SU-DHL-6 (cell line): Measurements from ENCODE around the gene SRA1.

Source experiments
- EZH2phosphoT487 ChIP-seq: fragments of 200-600 bp; sonication (generic), shearing (Covaris generic); conservative IDR thresholded peaks from 2 replicates; pipeline ENCODE4 v1.6.1; 2018; ENCODE audit warnings: mild to moderate bottlenecking, antibody characterized with exemption, low read length, moderate library complexity, mixed read lengths
- TF ChIP-seq, protein P1 (sequence below): fragments of 200-600 bp; sonication (generic); IDR thresholded peaks from one replicate; pipeline ENCODE4 v1.5.1; 2017; ENCODE audit warnings: antibody characterized with exemption, mild to moderate bottlenecking, low read length, moderate library complexity; ENCODE audit not compliant: insufficient read depth, poor library complexity, severe bottlenecking

DNA sequence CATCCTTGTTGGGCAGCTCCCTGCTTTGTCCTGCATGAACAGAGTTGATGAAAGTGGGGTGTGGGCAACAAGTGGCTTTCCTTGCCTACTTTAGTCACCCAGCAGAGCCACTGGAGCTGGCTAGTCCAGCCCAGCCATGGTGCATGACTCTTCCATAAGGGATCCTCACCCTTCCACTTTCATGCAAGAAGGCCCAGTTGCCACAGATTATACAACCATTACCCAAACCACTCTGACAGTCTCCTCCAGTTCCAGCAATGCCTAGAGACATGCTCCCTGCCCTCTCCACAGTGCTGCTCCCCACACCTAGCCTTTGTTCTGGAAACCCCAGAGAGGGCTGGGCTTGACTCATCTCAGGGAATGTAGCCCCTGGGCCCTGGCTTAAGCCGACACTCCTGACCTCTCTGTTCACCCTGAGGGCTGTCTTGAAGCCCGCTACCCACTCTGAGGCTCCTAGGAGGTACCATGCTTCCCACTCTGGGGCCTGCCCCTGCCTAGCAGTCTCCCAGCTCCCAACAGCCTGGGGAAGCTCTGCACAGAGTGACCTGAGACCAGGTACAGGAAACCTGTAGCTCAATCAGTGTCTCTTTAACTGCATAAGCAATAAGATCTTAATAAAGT, 11.3 kb upstream of the SRA1 start:
- TF ChIP-seq, protein P1, sequence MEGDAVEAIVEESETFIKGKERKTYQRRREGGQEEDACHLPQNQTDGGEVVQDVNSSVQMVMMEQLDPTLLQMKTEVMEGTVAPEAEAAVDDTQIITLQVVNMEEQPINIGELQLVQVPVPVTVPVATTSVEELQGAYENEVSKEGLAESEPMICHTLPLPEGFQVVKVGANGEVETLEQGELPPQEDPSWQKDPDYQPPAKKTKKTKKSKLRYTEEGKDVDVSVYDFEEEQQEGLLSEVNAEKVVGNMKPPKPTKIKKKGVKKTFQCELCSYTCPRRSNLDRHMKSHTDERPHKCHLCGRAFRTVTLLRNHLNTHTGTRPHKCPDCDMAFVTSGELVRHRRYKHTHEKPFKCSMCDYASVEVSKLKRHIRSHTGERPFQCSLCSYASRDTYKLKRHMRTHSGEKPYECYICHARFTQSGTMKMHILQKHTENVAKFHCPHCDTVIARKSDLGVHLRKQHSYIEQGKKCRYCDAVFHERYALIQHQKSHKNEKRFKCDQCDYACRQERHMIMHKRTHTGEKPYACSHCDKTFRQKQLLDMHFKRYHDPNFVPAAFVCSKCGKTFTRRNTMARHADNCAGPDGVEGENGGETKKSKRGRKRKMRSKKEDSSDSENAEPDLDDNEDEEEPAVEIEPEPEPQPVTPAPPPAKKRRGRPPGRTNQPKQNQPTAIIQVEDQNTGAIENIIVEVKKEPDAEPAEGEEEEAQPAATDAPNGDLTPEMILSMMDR: no peak
- no peak for TF ChIP-seq EZH2phosphoT487
